Stimulated activated CD4-positive, alpha-beta T cell treated with anti-CD3 and anti-CD28 coated beads, Interleukin-4, amount 100 ng/mL, for 48 hours (primary cell): ENCODE data around the gene B3GALNT1.
A peak's percentile ranks its signal among the peaks of the same experiment; 100 is the strongest.

Source experiments
- DNase-seq, 2 donors: peaks; one replicate each; pipeline ENCODE4 v3.0.0-alpha.2; 2020; ENCODE audit warnings: low read depth in 2 of 2

B3GALNT1 gene, protein sequence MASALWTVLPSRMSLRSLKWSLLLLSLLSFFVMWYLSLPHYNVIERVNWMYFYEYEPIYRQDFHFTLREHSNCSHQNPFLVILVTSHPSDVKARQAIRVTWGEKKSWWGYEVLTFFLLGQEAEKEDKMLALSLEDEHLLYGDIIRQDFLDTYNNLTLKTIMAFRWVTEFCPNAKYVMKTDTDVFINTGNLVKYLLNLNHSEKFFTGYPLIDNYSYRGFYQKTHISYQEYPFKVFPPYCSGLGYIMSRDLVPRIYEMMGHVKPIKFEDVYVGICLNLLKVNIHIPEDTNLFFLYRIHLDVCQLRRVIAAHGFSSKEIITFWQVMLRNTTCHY

DNA sequence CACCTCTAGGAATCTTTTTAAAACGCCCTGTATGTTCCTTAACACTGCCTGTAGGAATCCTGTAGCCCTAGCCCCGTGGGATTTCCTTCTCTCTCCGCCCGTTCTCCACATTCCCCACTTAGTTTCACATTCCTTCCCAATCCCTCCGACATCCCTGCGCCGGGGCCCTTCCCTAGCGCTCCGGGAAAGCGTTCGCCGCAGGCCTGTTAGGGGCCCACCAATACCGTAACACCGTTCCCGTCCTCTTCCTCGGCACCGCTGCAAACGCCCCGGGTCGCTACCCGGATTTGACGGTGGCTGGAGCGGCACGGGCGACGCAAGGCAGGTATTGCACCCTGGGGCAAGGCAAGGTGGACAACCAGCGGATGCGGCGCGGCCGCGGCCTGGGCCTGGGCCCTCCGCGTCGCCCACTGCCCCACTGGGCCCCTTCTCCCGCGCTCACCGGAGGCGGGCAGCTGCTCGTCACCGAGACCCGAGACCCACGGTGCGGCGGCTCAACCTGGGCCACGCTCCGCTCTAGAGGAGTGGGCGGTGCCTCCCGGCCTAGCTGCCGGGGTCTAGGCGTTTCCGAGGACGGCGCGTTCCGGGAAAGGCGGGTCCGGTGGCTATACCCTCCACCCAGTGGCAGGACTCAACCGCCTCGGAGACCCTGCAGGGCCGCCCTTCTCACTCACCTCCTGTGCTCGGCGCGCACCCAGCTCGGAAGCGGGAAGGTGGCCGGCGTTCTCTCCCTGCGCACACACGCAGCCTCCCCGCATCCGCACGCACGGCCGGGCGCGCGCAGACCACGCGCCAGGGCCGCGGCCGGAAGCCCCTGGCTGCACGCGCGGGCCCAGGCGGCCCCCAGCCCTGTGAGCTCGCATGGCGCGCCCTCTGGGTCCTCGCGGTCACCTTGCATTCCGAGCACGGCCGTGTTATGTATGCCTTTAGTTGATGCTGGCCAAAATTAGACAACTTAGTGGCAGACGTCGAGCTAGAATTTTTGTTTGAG is at the start of gene B3GALNT1:
B3GALNT1 (minus strand) TSS at position 789 of the 991 bp plus-strand sequence. CDS start 18,595 bp downstream, outside the sequence.
- DNase-seq: peak; percentile 7 to 15

DNA sequence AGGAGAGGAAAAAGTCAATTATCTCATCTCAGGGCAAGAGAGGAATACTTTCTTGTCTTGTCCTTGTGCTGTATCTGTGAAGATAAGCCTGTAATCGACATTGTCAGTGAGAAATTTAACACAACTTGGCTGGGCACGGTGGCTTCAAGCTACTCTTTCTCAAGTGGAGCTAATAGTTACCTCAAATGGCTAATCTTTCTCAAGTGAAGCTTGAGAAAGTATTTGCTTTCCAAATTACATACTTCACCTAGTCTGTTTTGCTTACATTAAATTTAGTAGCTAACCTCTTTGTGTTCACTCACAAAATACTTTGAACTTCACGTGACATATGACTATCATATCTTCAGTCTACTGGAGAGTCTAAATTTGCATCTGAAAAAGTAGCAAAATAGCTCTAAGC is 48.3 kb upstream of the B3GALNT1 start:
- no peak for DNase-seq

DNA sequence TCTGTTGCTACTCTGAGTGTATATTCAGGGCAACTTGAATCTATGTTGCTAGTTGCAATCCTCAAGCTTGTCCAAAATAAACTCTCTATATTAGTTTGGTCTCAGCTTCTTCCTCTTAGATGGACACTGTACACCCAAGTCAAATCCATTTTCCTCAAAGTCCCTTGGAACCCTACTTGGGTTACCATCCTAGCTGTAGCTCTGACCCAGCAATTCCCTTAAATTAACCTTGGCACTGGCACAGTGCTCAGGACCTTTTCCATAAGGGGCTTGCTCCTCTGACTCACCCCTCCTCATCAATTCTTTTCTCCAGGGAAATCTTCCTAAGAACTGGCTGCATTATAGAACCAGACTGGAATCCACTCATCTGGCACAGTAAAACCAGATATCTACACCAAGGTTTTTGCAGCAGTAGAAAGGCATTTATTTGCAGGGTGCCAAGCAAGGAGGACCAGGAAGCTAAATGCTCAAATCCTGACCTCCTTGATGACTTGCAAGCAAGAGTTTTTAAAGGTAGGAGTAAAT is 44.9 kb upstream of the B3GALNT1 start:
- no peak for DNase-seq

DNA sequence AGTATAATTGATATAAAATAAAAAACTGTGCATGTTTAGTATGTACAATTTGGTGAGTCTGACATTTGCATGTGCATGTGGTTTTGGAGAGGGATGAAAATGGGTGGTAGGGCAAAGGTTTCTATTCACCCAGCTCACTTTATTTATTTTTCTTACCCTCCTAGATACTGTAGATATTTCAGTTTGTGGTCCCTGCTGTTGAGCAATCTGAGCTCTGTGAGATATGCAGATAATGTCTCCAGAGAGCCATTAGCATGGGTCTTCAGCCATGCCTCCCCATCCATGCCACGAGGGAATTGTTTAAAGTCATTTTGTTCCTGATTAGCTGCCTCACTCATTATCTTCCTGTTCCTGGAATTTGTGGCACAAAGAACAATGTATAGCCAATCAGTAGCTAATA is 44.4 kb upstream of the B3GALNT1 start:
- no peak for DNase-seq

DNA sequence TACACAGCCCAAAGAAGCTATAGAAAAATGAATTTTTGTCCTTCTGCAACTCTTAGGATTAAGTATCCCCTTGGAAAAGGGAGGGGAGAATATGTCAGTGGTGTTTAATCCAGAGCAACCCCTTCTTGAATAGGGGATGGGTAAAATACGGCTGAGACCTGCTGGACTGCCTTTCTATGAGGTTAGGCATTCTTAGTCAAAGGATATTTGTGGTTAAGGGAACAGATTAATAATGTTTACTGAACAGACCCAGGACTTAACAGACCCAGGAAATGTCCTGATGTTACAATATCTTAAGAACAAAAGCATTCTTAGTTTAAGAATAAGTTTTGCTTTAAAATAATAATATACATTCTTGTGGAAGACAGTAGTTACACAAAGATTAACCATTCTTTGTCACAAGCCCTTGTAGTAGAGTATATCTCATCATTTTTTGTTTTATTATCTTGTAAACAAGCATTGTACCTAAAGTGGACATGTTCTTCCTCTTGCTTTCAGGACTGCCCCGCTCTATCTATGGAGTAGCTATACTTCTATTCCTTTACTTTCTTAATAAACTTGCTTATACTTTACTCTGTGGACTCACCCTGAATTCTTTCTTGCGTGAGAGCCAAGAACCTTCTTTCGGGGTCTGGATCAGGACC is 43.8 kb upstream of the B3GALNT1 start:
- no peak for DNase-seq

DNA sequence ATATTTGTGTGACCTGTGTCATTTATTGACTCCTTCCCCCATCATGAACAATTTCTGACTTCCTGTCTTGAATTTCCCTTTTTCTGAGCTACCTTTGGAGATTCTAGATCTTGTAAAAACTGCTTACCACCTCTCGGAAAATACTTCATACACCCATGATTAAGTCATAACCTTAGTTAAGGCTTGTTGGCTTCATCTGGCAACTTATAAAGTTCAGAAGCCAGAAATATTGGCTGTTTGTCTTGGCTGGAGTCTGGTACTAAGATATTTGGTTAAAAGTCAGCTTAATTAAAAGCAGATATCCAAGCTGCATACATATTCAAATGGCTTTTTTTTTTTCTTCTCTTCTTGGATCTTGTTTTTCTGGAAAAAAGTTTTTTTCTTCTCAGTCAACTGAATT is 37.3 kb upstream of the B3GALNT1 start:
- DNase-seq: no peak

DNA sequence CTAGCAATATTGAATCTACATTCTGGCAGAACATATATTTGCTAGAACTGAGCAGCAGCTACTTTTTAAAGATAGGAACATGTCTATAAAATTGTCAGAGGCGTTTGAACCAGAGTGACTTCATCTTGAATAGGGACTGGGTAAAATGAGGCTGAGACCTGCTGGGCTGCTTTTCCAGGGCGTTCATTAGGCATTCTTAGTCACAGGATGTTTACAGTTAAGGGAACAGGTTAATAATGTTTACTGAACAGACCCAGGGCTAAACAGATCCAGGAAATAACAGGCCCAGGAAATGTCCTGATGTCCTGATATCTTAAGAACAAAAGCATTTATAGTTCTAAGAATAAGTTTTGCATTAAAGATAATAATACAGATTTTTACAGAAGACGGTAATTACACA is 34.5 kb upstream of the B3GALNT1 start:
- DNase-seq: no peak

DNA sequence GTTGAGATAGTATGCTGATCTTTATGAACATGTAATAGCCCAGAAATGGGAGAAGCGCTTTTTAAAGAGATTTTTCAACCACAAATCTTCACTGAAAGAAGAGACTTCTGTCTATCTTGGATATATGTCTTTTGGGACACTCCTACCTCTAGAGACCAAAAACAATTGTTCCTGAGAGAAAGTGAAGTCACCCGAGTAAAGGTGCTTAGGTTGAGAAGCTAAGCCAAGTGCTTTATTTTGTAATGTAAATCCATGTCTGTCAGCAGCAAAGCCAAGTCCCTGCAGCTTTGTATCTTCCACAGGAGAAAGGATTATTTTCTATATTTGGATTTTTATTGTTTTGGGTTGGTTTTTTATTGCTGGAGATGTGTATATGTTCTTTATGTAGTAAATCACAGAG is 32.1 kb upstream of the B3GALNT1 start:
- no peak for DNase-seq

DNA sequence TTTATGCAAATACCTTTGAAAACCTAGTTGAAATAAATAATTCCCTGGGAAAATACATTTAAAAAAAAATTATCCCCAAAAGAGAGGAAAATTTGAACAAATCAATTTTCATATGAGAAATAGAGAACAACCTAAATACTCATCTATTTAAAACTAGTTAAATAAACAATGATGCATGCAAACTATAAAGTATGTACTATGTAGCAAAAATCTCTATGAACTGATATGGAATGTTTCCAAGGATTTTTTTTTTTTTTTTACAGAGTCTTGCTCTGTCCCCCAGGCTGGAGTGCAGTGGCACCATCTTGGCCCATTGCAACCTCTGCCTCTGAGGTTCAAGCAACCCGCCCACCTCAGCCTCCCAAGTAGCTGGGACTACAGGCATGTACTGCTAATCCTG is 27.2 kb upstream of the B3GALNT1 start:
- DNase-seq: no peak

DNA sequence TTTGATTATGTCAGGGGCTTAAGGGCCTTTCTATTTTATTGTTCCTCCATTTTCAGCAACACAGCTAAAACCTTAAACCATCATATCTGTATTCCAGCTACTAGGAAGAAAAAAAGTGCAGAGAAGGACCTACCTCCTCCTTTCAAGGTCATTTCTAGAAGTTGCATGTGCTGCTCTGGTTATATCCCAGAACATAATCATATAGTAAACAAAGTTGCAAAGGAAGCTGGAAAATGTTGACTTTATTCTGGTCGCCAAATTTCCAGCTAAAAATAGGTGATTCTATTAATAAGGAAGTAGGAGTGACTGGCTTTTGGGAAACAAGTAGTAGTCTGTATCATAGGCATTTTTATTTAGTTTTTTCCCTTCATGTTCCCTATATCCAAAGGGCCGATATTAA is 21.3 kb upstream of the B3GALNT1 start:
- no peak for DNase-seq

DNA sequence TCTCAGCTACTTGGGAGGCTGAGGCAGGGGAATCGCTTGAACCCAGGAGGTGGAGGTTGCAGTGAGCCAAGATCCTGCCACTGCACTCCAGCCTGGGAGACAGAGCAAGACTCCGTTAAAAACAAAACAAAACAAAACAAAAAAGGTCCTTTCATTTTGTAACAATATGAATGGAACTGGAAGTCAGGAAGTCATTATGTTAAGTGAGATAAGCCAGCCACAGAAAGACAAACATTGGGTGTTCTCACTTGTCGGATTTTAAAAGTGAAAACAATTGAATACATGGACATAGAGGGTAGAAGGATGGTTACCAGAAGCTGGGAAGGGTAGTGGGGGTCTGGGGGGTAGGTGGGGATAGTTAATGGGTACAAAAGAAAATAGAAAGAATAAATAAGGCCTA is 12.5 kb upstream of the B3GALNT1 start:
- no peak for DNase-seq

DNA sequence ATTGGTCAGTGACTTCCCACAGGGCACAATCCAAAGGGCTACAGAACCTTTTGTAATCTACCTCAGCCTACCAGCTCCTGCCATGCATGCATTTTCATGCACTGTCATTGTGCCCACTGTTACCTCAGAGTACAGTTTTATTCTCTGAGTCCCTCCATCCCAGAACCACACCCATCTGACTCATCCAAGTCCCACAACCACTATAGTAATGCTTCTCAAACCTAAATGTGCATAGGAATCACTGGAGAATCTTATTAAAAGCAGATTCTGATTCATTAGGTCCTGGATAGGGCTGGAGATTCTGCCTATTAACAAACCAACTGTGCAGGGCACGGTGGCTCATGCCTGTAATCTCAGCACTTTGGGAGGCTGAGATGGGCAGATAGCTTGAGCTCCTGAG is 3.7 kb upstream of the B3GALNT1 start:
- no peak for DNase-seq

DNA sequence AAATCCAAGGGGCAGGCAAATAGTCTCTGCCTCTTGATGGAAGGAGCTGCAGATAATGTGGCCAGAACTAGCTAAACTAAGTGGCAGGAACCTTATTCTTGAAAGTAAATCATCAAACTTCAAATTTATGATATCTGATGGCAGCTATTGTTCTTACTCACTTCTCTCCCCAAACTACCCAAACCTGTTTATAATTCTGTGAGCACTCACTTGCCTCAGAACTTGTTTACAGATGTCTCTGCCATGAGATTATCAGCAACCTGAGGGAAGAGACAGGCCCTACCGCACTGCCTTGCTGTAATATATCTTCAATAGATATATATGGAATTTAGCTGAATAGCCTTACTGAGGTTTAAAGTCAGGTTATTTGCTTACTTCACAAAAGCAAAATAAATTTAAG is 2.2 kb upstream of the B3GALNT1 start:
- no peak for DNase-seq

DNA sequence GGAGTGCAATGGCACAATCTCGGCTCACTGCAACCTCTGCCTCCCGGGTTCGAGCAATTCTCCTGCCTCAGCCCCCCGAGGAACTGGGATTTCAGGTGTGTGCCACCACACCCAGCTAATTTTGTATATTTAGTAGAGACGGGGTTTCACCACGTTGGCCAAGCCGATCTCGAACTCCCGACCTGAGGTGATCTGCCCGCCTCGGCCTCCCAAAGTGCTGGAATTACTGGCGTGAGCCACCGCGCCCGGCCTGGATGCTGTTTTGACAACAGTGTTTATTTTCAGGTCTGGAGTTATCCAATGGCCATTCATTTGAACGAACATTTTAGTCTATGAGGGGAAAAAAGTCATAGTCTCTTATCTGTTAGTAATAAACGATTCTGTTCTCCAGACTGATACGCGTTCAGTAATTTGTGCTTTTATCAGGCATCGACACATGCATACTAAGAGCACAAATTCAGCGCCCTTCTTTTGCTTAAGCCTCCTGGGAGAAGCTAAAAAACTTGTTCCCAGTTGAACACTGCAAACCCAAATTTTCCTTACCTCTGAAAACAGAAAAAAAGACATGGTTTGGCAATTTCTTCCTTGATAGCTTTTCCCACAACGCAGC is 1.3 kb downstream of the B3GALNT1 start:
- no peak for DNase-seq

DNA sequence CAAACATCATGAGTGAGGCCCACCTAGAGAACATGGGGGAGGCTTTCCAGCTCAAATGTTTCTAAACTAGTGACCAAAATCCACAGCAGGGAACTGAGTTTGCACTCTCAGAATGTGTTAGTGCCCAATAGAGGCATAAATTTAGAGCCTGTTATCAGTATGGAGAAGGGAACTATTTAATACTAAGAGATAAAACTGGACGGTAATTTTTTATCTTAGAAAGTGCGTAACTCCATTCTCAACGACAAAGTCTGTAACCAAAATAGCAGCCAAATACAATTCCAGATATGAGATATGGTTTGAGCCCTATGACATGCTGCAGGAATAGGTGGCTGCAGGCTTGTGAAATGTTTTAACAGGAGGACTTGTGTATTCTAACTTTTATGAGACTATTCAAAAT is 3.5 kb downstream of the B3GALNT1 start:
- DNase-seq: no peak

DNA sequence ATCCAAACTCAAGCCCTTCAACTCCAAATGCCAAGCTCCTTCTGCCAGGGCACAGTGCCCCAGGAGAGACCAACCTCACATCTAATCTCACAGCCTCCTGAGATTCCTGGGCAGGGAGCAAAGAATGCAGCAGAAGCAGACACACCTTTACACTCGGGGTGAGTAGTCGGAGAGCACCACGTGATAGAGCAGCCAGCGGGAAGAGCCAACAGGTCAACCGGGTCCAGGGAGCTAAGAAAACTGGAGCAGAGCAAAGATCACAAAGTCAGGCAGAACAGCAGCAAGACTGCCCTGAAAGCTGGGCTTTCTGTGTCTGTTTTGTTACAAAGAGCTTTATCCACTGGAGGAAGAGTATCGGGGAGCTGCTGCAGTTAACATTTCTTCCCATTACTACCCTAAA is 4.2 kb downstream of the B3GALNT1 start:
- no peak for DNase-seq

DNA sequence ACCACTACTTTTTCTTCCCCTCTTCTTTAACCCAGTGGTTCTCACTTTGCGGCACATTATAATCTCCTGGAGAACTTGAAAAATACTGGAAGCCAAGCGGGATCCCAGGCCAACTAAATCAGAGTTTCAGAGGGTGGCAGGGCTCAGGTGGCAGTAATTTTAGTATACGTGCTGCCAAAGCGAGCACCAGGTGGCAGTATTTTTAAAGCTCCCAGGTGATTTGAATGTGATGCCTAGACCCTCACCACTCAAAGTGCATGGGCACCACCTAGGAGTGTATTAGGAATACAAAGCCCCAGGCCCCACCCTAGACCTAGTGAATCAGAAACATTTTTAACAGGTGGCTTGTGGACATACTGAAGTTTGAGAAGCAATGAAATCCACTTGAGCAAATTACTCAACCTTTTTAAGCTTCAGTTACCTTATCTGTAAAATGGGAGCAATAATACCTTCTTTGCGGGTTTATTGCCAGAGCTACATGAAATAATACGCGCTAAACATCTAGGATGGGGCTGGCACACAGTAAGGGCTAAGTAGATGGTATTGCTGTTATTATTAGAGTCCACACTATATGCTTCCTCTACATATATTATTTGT is 8.3 kb downstream of the B3GALNT1 start:
- no peak for DNase-seq

DNA sequence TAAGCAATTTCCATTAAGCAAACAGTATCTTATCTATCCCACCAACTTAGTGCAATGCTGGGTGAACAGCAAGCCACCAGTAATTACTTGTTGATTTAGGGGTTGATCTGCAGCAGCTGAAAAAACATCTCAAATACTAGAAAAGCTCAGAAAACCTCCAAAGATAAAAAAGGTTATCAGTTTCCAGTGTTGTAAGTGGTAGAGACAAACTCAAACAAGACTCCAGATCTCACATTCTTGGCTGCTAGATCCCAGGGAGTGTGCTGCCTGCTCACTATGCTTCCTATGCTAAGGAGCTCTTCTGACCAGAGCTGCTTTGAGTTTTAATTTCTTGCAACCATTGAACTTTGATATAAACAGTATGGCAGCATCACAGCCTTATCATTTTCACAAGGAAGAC is 11.3 kb downstream of the B3GALNT1 start:
- DNase-seq: no peak

DNA sequence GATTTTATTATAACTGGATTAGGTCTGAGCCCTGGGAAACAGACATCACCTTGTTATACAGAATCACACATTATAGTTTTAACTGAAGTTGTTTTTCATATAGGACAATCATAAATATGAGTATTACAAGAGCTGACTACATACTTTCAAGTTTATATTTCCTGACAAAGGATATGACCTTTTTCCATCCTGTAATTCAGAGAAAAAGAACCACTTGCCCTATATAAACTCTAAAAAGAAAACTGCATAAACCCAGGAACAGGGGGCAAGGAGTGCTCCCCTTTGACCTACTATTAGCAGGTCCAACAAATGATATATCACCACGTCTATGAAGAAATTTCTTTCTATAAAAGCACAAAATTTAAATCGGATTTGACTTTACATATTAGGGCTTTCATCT is 20.9 kb downstream of the B3GALNT1 start:
- DNase-seq: no peak

DNA sequence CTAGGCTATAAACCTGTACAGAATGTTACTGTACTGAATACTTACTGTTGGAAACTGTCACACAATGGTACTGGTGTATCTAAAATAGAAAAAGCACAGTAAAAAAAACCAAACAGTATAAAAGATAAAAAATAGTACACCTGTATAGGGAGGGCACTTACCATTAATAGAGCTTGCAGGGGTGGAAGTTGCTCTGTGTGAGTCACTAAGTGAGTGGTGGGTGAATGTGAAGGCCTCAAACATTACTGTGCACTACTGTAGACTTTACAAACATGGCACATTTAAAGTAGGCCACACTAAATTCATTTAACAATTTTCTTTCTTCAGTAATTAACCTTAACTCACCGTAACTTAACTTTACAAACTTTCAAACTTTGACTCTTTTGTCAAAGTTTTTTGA is 22.0 kb downstream of the B3GALNT1 start:
- DNase-seq: no peak

DNA sequence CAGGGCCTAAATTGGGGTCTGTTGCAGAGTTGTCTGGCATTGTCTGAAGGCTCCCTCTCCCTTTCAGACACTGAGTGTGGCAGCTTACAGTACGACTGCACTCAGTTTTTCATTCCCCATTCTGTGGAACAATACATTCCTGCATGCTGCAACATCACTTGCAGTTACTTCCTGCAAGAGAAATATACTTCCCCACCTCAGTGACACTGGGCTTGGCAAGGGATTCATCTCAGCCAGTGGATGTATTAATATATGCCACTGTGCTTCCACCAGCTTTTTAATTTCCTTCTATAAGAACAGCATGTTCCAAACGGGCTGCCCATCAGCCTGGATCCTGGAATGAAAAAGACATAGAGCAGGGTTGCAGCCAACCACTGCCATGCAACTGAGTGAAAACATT is 23.1 kb downstream of the B3GALNT1 start:
- DNase-seq: no peak
